Measurements from ENCODE around the gene SGMS2.

GRCh38 chr4:107831140-107831539 is 6.4 kb downstream of the SGMS2 start:
- TF ChIP-seq CTCF (IDR thresholded peaks at IDR 0.05) (no peak), EZH2 (IDR thresholded peaks at IDR 0.05) (no peak), EZH2phosphoT487 (IDR thresholded peaks at IDR 0.05) (no peak)

Data from neural progenitor cell (in vitro differentiated cells).